CD4-positive, alpha-beta T cell treated with Interleukin-21 for 1 hour (primary cell): ENCODE measurements around the gene ZNF146.
"Not testable (repeated sequence)": the region's sequence is repeated elsewhere in the genome, so short reads cannot be mapped to it uniquely, and the experiment has no call there.

Source experiments
- DNase-seq: peaks from one replicate; pipeline ENCODE4 v3.0.0-alpha.2; 2020

ZNF146 gene

DNA sequence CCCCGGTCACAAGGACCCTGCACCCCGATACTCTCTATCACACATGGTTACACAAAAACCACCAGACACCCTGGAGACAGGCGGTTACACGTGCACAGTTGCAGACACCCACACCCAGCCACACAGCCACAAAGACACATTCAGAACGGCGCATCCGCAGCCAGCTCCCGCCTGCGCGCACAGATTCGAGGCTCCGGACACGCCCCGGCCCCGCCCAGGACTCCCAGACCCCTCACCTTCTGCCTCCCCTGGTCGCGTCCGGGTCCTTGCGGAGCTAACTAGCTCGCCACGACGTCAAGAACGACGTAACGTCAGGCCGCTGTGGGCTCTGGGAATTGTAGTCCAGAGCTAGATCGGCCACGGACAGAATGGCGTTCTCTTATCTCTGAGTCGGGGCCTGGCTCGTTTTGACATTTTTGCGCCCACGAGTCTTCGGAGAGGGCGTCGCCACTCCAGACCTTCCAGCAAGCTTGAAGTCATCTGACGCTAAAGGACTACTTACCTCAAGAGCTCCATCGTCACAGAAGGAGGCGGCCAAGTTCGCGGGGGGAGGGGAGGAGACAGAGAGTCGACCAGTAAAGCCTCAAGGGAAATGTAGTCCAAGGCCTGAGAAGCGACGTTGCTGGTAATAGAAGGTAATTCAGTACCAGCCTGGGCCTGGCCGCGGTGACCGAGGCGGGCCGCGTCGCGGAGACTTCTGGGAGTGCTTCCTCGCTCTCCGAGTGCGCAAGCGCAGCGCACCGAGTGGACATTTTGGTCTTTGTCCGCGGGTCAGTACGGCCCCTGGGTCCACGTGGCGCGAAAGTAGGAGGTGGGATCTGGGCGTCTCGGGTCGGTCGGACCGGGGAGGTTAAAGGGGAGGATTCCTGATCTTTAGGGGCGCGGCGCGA lies at the start of gene ZNF146, which contains the start of gene ZNF565:
Gene ZNF146, plus strand, starts transcription at position 721 of the 890 bp plus-strand sequence. CDS start 21,335 bp downstream, outside the sequence.
Gene ZNF565, minus strand, starts transcription at position 280 of the 890 bp plus-strand sequence. CDS start 12,680 bp downstream, outside the sequence.
- peak; percentile 98 for DNase-seq

DNA sequence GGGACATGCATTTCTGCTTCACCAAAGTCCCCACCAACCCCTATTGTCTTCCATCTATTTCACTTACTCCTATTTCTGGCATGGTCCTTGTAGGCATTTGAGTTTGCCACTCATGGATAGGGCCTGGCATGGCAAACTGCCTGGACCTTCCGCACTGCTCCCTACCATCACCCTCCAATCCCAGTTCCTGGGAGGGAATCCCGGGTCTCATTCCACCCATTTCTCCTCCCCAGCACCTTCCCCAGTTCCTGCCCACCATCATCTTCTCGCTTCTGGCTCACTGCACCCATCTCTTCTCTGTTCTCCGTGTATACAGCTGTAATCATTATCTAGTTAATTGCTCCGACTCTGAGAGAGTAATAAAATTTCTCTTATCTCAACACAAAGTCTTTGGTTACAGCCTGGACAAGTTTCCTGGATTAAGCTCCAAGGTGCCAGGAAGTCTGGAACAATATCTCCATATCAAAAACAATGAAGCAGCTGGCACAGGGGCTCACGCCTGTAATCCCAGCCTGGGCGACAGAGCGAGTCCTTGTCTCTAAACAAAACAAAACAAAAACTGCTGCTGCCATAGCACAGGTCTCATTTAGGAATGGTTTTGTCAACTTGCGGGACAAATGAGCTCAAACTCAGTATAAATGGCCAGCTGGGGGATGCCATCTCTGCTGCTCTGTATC lies 45.7 kb upstream of the ZNF146 start:
- DNase-seq = no peak

DNA sequence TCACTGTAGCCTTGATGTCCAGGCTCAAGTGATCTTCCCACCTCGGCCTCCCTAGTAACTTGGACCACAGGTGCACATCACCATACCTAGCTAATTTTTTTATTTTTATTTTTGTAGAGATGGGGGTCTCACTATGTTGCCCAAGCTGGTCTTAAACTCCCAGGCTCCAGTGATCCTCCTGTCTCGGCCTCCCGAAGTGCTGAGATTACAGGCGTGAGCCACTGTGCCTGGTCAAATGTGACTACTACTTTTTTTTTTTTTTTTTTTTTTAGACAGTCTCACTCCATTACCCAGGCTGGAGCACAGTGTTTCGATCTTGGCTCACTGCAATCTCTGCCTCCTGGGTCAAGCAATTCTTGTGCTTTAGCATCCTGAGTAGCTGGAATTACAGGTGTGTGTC lies 42.1 kb upstream of the ZNF146 start:
- no peak for DNase-seq

DNA sequence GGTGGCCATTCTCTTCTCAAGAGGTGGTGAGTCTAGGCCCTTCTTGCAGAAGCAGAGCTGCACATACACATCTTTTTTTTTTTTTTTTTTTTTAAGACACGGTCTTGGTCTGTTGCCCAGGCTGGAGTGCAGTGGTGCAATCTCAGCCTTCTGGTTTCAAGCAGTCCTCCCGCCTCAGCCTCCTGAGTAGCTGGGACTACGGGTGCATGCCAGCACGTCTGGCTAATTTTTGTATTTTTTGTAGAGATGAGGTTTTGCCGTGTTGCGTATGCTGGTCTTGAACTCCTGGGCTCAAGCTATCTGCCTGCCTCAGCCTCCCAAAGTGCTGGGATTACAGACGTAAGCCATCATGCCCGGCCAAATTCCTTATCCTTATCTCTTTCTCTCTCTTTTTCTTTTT lies 41.1 kb upstream of the ZNF146 start:
- DNase-seq = not testable (repeated sequence)

DNA sequence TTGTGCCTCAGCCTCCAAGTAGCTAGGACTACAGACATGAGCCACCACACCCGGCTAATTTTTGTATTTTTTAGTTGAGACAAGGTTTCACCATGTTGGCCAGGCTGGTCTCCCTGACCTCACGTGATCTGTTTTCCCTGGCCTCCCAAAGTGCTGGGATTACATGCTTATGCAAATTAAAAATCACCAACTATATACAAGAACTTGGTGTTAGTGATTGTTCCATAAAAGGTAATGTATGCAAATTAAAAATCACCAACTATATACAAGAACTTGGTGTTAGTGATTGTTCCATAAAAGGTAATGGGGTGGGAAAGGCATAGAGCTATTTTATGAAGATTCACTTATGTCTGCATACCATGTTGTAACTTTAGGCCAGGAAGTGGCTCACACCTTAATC lies 35.8 kb upstream of the ZNF146 start:
- DNase-seq = not testable (repeated sequence)

DNA sequence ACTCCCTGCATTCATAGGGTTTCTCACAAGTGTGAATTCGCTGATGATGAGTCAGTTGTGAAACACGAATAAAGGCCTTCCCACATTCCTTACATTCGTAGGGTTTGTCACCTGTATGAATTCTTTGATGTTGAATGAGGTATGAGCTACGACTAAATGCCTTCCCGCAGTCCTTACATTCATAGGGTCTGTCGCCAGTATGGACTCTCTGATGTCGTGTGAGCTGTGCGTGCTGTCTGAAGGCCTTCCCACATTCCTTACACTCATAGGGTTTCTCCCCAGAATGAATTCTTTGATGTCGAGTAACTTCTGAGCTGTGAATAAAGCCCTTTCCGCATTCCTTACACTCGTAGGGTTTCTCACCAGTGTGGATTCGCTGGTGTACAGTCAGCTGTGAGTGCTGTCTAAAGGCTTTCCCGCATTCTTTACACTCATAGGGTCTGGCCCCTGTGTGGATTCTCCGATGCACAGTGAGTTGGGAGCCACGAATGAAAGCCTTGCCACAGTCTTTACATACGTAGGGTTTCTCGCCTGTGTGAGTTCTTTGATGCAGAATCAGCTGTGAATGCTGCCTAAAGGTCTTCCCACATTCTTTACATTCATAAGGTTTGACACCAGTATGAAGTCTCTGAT lies 32.2 kb upstream of the ZNF146 start:
- DNase-seq = no peak

DNA sequence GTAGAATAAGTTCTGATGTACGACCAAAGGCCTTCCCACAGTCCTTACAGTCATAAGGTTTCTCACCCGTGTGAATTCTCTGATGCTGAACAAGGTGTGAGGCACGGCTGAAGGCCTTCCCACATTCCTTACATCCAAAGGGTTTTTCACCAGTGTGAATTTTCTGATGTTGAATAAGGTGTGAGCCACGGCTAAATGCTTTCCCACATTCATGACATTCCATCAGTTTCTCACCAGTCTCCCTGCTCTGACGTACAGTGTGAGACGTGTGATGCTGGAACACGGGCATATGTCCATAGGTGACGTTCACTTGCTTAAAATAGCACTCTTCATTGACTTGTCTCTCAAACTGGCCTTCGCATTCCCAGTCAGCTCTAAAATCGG lies 31.7 kb upstream of the ZNF146 start:
- no peak for DNase-seq

DNA sequence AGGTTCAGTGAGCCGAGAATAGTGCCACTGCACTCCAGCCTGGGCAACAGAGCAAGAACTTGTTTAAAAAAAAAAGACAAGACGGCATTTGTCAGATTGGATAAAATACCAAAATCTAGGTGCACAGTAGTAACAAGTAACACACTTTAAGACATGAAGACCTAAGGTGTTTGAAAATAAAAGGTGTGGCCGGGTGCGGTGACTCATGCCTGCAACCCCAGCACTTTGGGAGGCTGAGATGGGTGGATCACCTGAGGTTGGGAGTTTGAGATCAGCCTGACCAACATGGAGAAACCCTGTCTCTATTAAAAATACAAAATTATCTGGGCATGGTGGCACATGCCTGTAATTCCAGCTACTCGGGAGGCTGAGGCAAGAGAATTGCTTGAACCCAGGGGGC lies 28.2 kb upstream of the ZNF146 start:
- DNase-seq = not testable (repeated sequence)

DNA sequence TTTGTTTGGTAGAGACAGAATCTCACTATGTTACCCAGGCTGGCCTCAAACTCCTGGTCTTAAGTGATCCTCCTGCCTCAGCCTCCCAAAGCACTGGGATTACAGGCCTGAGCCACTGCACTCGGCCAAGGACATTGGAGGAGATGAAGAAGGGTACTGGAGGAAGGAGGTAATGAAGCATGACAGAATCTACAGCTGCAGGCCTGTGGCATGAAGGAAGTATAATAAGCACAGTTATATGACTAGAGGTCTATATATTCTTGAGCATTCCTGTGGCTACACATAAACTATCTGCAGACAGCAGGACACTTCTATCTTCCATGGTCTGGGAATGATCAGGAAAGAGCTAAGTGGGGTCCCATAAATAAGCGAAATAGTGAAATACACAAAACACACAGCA lies 18.7 kb upstream of the ZNF146 start:
- DNase-seq = no peak

DNA sequence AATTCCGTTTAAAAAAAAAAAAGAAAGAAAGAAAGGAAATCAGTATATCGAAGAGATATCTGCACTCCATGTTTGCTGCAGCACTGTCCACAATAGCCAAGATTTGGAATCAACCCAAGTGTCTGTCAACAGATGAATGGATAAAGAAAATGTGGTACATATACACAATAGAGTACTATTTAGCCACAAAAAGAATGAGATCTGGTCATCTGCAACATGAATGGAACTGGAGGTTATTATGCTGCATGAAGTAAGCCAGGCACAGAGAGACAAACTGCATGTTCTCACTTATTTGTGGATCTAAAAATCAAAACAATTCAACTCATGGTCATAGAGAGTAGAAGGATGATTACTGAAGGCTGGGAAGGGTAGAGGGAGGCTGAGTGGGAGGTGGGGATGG lies 16.8 kb upstream of the ZNF146 start:
- no peak for DNase-seq

DNA sequence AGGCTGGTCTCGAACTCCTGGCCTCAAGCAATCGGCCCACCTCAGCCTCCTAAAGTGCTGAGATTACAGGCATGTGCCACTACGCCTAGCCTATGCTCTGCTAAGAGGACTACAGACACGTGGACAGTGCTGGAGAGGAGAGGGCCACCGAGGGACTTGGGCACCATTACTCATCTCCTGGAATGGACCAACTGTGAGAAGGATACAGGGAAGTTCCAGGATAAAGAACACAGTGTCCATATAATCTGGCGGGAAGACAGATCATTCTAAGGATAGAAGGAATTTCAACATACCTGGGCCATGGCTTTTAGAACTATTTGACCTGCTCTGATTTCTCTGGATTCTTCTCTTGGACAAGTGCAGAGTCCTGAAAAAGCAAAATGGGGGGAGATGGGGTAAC lies 13.2 kb upstream of the ZNF146 start:
- no peak for DNase-seq

DNA sequence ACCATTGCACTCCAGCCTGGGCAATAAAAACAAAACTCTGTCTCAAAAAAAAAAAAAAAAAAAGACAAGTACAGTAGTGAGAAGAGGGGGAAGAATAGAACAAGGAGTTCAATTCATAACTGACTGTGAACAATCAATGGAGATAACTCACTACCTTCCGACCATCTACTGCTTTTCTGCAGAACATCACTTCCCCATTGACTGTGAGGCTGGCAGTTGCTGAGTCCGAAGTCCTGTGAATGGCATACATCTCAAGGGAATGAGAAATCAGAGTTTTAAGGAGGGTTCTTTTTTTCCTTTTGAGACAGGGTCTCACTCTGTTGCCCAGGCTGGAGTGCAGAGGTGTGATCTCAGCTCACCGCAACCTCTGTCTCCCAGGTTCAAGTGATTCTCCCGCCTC lies 11.6 kb upstream of the ZNF146 start:
- no peak for DNase-seq

DNA sequence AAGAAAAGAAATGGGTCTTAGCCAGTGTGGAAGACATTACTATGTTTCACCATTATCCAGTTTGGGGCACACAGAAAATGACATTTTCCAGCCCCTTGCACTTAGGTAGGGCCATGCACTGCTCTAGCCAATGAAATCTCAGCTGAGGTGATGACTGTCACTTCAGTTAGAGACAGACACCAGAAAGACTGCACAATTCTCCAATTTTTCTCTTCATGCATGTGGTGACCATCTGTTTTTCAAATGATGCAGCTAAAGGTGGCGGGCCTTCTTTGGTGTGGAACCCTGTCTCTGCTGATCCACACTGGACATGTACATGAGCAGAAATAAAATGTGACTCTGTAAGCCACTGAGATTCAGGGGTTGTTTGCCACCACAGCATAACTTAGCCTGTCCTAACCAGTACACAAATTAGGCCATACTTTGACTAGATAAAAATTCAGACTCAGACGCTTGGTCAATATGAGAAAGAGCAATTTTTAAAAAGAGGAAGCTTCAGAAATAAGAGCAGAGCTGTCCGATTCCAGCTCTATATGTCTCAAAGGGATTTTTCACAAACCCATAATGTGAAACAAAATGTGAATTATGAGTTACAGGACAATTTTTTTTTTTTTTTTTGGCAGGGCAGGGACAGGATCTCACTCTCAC lies 7.2 kb upstream of the ZNF146 start:
- no peak for DNase-seq

DNA sequence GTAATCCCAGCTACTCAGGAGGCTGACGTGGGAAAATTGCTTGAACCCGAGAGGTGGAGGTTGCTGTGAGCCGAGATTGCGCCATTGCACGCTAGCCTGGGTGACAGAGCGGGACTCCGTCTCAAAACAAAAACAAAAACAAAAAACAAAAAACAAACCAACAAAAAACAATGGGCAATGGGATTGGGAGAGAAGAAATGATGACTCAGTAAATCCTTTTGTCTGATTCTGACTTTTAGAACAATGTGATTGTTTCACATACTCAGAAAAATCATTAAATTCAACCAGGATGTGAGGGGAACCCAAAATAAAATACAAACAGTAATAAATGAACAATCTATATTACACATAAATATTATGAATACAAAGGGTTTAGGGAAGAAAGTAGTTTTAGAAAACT lies 5.5 kb upstream of the ZNF146 start:
- DNase-seq = no peak

DNA sequence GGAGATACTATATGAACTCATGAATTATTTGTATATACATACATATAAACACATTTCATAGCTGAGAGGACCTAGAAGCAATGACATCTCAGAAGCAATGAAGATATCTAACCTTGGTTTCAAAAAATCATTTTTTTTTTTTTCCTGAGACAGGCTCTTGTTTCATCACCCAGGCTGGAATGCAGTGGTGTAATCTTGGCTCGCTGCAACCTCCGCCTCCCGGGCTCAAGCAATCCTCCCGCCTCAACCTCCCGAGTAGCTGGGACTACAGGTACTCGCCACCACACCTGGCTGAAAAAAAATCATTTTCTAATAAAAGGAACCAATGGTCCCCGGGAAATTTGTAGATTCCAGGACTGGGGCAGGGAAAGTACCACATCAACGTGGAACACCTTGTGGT lies 4.4 kb upstream of the ZNF146 start:
- DNase-seq = no peak

DNA sequence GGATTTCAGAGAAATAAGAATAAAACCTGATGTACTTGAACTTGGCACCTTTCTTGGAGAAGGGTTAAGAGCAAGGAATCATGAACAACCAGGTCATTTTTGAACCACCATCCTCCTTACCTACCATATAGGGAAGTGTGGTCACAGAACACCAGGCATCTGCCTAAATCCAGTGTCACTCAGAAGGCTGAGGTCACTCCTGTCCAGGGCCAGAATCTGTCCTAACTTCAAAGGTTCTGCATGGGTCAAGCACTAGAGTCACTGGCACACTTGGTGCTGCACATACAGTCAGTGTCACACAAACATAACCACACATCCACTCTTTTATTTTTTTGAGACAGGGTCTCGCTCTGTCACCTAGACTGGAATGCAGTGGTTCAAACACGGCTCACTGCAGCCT lies 2.0 kb upstream of the ZNF146 start:
- no peak for DNase-seq

DNA sequence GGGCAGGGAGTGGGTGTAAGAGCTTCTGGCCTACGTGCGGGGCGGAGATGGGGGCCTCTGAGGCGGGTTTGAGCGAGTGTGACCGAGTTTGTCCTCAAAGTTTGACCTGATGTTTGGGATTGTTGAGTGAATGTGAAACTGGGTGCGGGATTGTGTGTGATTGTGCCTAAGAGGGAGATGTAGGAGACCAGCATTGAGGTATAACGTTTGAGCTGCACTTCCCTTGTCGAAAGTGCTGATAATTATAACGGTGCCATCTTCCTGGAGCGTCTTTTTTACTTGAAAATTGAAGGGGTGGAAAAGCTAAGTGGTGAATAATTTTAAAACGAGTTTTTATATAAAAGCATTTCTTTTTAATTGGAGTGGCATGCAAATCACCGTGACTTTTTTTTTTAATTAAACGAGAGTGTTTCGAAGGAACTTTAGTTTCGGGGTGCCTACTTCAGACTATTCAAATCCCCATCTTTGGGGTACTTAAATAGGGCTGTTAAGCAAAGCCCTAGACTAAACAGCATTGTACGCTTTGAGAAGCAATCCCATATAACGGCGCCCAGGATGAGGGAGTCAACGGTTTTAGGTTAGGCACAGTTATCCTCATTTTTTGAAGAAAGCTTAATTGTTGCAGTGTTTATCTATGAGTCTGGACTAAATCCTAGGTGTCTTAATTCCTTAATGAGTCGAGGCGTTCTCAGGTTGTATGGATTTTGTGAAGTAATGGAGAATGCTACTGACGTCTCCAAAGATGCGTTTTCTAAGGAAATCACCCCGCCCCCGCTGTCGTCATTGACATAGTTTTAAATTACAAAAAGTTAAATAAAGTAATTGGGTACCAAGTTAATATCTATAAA lies 594 bp downstream of the ZNF146 start:
- peak; percentile 2 for DNase-seq

DNA sequence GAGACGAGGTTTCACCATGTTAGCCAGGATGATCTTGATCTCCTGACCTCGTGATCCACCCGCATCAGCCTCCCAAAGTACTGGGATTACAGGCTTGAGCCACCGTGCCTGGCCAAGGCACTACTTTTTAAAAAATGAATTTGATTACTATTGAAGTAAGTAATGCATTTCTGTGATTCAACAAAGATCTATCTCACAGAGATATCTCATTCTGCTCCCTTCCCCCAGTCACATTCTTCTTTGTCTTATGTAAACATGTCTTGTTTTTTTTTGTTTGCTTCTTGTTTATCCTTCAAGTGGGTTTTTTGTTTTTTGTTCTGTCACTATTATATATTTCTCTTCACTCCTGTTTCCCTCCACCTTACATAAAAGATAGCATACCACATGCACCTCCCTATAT lies 6.6 kb downstream of the ZNF146 start:
- DNase-seq = no peak

DNA sequence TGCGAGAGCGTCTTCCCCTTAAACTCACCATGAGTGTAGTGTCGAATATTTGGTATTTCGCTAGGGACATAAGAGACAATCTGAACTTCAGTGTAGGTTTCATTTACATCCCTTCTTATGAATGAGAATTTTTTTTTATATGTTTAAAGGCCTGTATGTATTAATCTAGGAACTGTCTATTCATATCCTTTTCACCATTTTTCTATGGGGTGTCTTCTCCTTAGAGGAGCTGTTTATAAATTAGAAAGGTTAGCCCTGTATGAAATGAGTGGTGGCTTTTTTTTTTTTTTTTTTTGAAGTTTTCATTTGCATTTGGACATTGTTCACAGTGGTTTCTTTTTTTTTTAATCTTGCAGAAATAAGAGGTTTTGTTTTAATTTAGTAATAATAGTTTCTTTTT lies 7.6 kb downstream of the ZNF146 start:
- DNase-seq = no peak

DNA sequence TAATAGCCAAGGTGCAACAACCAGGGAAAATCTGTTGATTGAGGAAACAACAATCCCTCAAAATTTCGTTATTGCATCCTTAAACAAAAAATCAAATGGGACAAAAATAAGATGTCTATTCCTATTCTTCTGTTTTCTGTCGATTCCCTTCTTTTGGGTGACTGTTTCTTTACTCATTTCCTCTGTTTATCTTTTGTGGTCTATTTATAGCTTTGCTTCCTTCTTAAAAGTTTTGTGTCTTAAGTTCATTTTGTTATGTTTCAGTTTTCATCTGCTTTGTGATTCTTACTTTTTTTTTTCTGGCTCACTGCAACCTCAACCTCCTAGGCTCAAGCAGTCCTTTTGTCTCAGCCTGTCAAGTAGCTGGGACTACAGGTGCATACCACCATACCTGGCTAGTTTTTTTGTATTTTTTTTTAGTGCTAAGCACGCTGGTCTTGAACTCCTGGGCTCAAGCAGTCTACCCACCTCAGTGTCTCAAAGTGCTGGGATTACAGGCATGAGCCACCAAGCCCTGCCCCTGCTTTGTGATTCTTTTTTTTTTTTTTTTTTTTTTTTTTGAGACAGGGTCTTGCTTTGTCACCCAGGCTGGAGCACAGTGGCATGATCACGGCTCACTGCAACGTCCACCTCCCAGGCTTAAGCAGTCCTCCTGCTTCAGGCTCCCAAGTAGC lies 10.4 kb downstream of the ZNF146 start:
- DNase-seq = no peak

DNA sequence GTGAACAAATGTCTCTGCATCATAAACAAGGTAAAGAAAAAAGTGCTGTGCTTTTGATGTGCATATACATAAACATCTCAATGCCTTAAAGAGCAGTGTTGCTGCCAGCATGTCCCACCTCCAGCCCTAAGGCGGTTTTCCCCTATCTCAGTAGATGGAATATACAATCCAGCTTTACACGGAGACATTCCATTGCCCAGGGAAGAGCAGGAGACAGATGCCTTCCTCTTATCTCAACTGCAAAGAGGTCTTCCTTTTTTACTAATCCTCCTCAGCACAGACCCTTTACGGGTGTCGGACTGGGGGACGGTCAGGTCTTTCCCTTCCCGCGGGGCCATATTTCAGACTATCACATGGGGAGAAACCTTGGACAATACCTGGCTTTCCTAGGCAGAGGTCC lies 18.7 kb downstream of the ZNF146 start:
- DNase-seq = not testable (repeated sequence)
